Neuronal stem cell (in vitro differentiated cells): ENCODE results near the gene ANKS1A.

Experiments used
- DNase-seq: peaks from one replicate; pipeline ENCODE4 v3.0.0-alpha.2; 2013; ENCODE audit warnings: low spot score
- H2AFZ ChIP-seq: one replicate; pipeline ENCODE4 v1.6.1; 2013; ENCODE audit warnings: mild to moderate bottlenecking, low read length, inconsistent platforms
- H2AK5ac ChIP-seq: 2 replicates; pipeline ENCODE4 v1.6.1; 2013; ENCODE audit warnings: low read depth, mild to moderate bottlenecking, inconsistent platforms, low read length, moderate library complexity, mixed read lengths
- H2BK120ac ChIP-seq: 2 replicates; pipeline ENCODE4 v1.6.1; 2013; ENCODE audit warnings: low read depth, mild to moderate bottlenecking, inconsistent platforms, low read length, moderate library complexity, mixed read lengths
- H2BK12ac ChIP-seq: one replicate; pipeline ENCODE4 v1.6.1; 2013; ENCODE audit warnings: low read length, inconsistent platforms
- H2BK15ac ChIP-seq: 2 replicates; pipeline ENCODE4 v1.6.1; 2013; ENCODE audit warnings: mild to moderate bottlenecking, low read length, inconsistent platforms, mixed read lengths
- H2BK5ac ChIP-seq: one replicate; pipeline ENCODE4 v1.6.1; 2013; ENCODE audit warnings: inconsistent platforms, mild to moderate bottlenecking, low read length, moderate library complexity
- H3K14ac ChIP-seq: one replicate; pipeline ENCODE4 v1.6.1; 2013; ENCODE audit warnings: low read length, inconsistent platforms
- H3K18ac ChIP-seq: 2 replicates; pipeline ENCODE4 v1.6.1; 2013; ENCODE audit warnings: low read length, inconsistent platforms
- H3K23ac ChIP-seq: 2 replicates; pipeline ENCODE4 v1.6.1; 2013; ENCODE audit warnings: low read depth, mild to moderate bottlenecking, mixed read lengths, low read length, inconsistent platforms; ENCODE audit not compliant: poor library complexity
- H3K27ac ChIP-seq: replicated peaks from 3 replicates; pipeline ENCODE4 v1.5.1; 2013; ENCODE audit warnings: low read length, inconsistent platforms
- H3K27me3 ChIP-seq, 3 experiments: 2 replicates each; pipeline ENCODE4 v1.6.1; 2013; ENCODE audit warnings: low read length in 3 of 3, mild to moderate bottlenecking in 2 of 3, inconsistent platforms in 1 of 3, low read depth in 1 of 3, mixed read lengths in 1 of 3, moderate library complexity in 1 of 3; ENCODE audit not compliant: control insufficient read depth in 3 of 3, insufficient read depth in 3 of 3
- H3K36me3 ChIP-seq, 2 donors: replicated peaks in 1 of 2; 2 replicates each; pipeline ENCODE4 v1.6.1; 2013; ENCODE audit warnings: low read length in 2 of 2; ENCODE audit not compliant: control insufficient read depth in 2 of 2, insufficient read depth in 2 of 2
- H3K4ac ChIP-seq: 2 replicates; pipeline ENCODE4 v1.6.1; 2013; ENCODE audit warnings: inconsistent platforms, mild to moderate bottlenecking, low read length, moderate library complexity
- H3K4me1 ChIP-seq, 2 donors: 1 replicate in 1 of 2; 2 replicates in 1 of 2; pipeline ENCODE4 v1.6.1; 2013; ENCODE audit warnings: low read length in 2 of 2, low read depth in 1 of 2; ENCODE audit not compliant: control insufficient read depth in 2 of 2, insufficient read depth in 1 of 2
- H3K4me2 ChIP-seq: one replicate; pipeline ENCODE4 v1.6.1; 2013; ENCODE audit warnings: mild to moderate bottlenecking, low read length, inconsistent platforms; ENCODE audit not compliant: insufficient read depth, poor library complexity, severe bottlenecking
- H3K4me3 ChIP-seq, 2 donors: 2 replicates each; pipeline ENCODE4 v1.5.1; 2013; ENCODE audit warnings: low read length in 2 of 2, mild to moderate bottlenecking in 2 of 2, inconsistent platforms in 1 of 2, moderate library complexity in 1 of 2
- H3K79me1 ChIP-seq: one replicate; pipeline ENCODE4 v1.6.1; 2013; ENCODE audit warnings: low read depth, mild to moderate bottlenecking, inconsistent platforms, low read length, moderate library complexity
- H3K9ac ChIP-seq: one replicate; pipeline ENCODE4 v1.6.1; 2013; ENCODE audit warnings: mild to moderate bottlenecking, low read depth, low read length, inconsistent platforms; ENCODE audit not compliant: poor library complexity
- H3K9me3 ChIP-seq, 2 donors: replicated peaks in 1 of 2; 2 replicates each; pipeline versions ENCODE3 to v1.6.1; 2013; ENCODE audit warnings: low read length in 2 of 2, mild to moderate bottlenecking in 2 of 2, inconsistent platforms in 1 of 2, low read depth in 1 of 2, mixed read lengths in 1 of 2, moderate library complexity in 1 of 2; ENCODE audit not compliant: control insufficient read depth in 2 of 2, insufficient read depth in 1 of 2
- H4K8ac ChIP-seq: one replicate; pipeline ENCODE4 v1.6.1; 2013; ENCODE audit warnings: low read depth, mild to moderate bottlenecking, inconsistent platforms, low read length, moderate library complexity
- H4K91ac ChIP-seq: one replicate; pipeline ENCODE4 v1.6.1; 2013; ENCODE audit warnings: low read length, low read depth, mild to moderate bottlenecking, inconsistent platforms; ENCODE audit not compliant: poor library complexity
- WGBS, 2 donors: extraction: QIAGEN DNeasy Blood & Tissue Kit; methylation state at CpG; one replicate each; pipeline ENCODE4 v1.1.7; 2013; ENCODE audit warnings: missing lambda C conversion rate in 2 of 2, mixed read lengths in 1 of 2; ENCODE audit not compliant: insufficient read length in 2 of 2, insufficient replicate concordance in 1 of 2; ENCODE audit errors: extremely low coverage in 2 of 2; 5-methylcytosine and 5-hydroxymethylcytosine counted together

Gene ANKS1A

GRCh38 chr6:34979218-34979617 lies 90.2 kb downstream of the ANKS1A start:
- no peak overlapping the region for H3K14ac ChIP-seq
- H3K23ac ChIP-seq: no peak overlapping the region
- H4K91ac ChIP-seq: no peak overlapping the region
- no peak overlapping the region for H3K9ac ChIP-seq
- H3K79me1 ChIP-seq: no peaks in the 10 kb centered on the region
- H3K4me1 ChIP-seq: peaks cover 0 to 2% of the 10 kb centered on the region in 2 donors
- no peak overlapping the region for H2AK5ac ChIP-seq
- H3K36me3 ChIP-seq: peaks cover 6 to 28% of the 10 kb centered on the region in 2 donors
- no peak overlapping the region for H2BK5ac ChIP-seq
- no peak overlapping the region for H3K18ac ChIP-seq
- no peak overlapping the region for H3K4me2 ChIP-seq
- H3K27me3 ChIP-seq: no peaks in the 10 kb centered on the region
- no peak overlapping the region for H4K8ac ChIP-seq
- H3K4ac ChIP-seq: no peak overlapping the region
- DNase-seq: no peak
- no peak overlapping the region for H2BK15ac ChIP-seq
- no peak overlapping the region for H3K4me3 ChIP-seq
- H2AFZ ChIP-seq: no peak overlapping the region
- H3K9me3 ChIP-seq: no peaks in the 10 kb centered on the region
- no CpG with 5 or more reads among the region's 2 CpGs for WGBS, 2 donors
- H2BK12ac ChIP-seq: no peak overlapping the region
- H3K27ac ChIP-seq: no peak overlapping the region
- H2BK120ac ChIP-seq: no peak overlapping the region

- no peak overlapping the region for H2AK5ac ChIP-seq
- H3K23ac ChIP-seq: no peak overlapping the region
- H3K4me2 ChIP-seq: no peak overlapping the region
- peaks cover 0 to 2% of the 10 kb centered on the region in 2 donors for H3K4me1 ChIP-seq
- no peak for DNase-seq
- H3K4me3 ChIP-seq: no peak overlapping the region
- H2BK15ac ChIP-seq: no peak overlapping the region
- no peak overlapping the region for H4K91ac ChIP-seq
- H3K4ac ChIP-seq: no peak overlapping the region
- no peaks in the 10 kb centered on the region for H3K79me1 ChIP-seq
- no peaks in the 10 kb centered on the region for H3K27me3 ChIP-seq
- H2AFZ ChIP-seq: no peak overlapping the region
- WGBS, 2 donors: no CpG with 5 or more reads among the region's 3 CpGs
- no peak overlapping the region for H4K8ac ChIP-seq
- H2BK120ac ChIP-seq: no peak overlapping the region
- no peaks in the 10 kb centered on the region for H3K9me3 ChIP-seq
- no peak overlapping the region for H3K27ac ChIP-seq
- no peak overlapping the region for H3K9ac ChIP-seq
- H3K18ac ChIP-seq: no peak overlapping the region
- no peak overlapping the region for H3K14ac ChIP-seq
- H3K36me3 ChIP-seq: peaks cover 8 to 35% of the 10 kb centered on the region in 2 donors
- H2BK5ac ChIP-seq: no peak overlapping the region
- no peak overlapping the region for H2BK12ac ChIP-seq
These were observed 90.9 kb downstream of the ANKS1A start for GRCh38 chr6:34979994-34980393.

DNA sequence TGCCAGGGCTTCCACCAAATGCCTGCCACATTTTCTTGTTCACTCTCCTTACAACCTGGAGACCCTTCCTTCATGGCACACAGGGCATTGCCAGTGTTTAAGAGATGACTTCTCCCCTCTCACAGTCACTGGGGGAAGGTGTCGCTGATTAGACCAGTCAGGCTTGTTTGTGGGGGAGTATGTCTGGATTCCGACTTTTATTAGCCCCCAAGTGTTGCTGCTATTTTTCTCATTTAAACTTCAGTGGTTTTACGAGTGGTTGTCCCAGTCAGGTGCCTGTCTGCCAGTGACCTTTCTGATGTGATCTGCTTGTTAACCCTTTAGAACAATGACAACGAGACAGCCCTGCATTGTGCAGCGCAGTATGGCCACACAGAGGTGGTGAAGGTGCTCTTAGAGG lies 92.3 kb downstream of the ANKS1A start:
- Histone ChIP-seq H2BK120ac (no peak overlapping the region), H2BK5ac (no peak overlapping the region), H3K23ac (no peak overlapping the region), H3K4me1 (peaks cover 0 to 2% of the 10 kb centered on the region in 2 donors), H3K18ac (no peak overlapping the region), H2BK12ac (no peak overlapping the region), H2AFZ (no peak overlapping the region), H3K79me1 (no peaks in the 10 kb centered on the region), H3K4me3 (no peak overlapping the region), H3K14ac (no peak overlapping the region), H2BK15ac (no peak overlapping the region), H3K4me2 (no peak overlapping the region), H3K36me3 (peaks cover 9 to 49% of the 10 kb centered on the region in 2 donors), H3K4ac (no peak overlapping the region), H2AK5ac (no peak overlapping the region), H4K8ac (no peak overlapping the region), H3K9ac (no peak overlapping the region), H3K27ac (no peak overlapping the region), H3K27me3 (no peaks in the 10 kb centered on the region), H3K9me3 (no peaks in the 10 kb centered on the region), H4K91ac (no peak overlapping the region)
- no peak for DNase-seq
- WGBS, 2 donors: no CpG with 5 or more reads among the region's 5 CpGs

- no peak overlapping the region for H3K9ac ChIP-seq
- no peak overlapping the region for H2BK120ac ChIP-seq
- DNase-seq: no peak
These were observed 92.9 kb downstream of the ANKS1A start for GRCh38 chr6:34981951-34982350.

More at GRCh38 chr6:34981951-34982350, 92.9 kb downstream of the ANKS1A start:
- Histone ChIP-seq H2AK5ac (no peak overlapping the region), H3K4me2 (no peak overlapping the region), H2BK15ac (no peak overlapping the region), H2BK5ac (no peak overlapping the region), H3K36me3 (peaks cover 9 to 52% of the 10 kb centered on the region in 2 donors), H3K18ac (no peak overlapping the region), H2BK12ac (no peak overlapping the region), H3K9me3 (no peaks in the 10 kb centered on the region), H2AFZ (no peak overlapping the region), H3K4me3 (no peak overlapping the region), H3K79me1 (no peaks in the 10 kb centered on the region), H4K91ac (no peak overlapping the region), H3K4me1 (peaks cover 0 to 3% of the 10 kb centered on the region in 2 donors), H4K8ac (no peak overlapping the region), H3K4ac (no peak overlapping the region), H3K27me3 (no peaks in the 10 kb centered on the region), H3K23ac (no peak overlapping the region), H3K14ac (no peak overlapping the region), H3K27ac (no peak overlapping the region)
- WGBS, 2 donors: no CpG with 5 or more reads among the region's 7 CpGs
